ENCODE data around the gene RGS12. TPM values are rescaled to one million over a fixed set of nuclear protein-coding genes. Genes with fewer than 3 reads are reported as not detected.

Gene RGS12
- total RNA-seq, 4 donors from 2014 or later = 9.1 to 22.6 (median 21.1) TPM

DNA sequence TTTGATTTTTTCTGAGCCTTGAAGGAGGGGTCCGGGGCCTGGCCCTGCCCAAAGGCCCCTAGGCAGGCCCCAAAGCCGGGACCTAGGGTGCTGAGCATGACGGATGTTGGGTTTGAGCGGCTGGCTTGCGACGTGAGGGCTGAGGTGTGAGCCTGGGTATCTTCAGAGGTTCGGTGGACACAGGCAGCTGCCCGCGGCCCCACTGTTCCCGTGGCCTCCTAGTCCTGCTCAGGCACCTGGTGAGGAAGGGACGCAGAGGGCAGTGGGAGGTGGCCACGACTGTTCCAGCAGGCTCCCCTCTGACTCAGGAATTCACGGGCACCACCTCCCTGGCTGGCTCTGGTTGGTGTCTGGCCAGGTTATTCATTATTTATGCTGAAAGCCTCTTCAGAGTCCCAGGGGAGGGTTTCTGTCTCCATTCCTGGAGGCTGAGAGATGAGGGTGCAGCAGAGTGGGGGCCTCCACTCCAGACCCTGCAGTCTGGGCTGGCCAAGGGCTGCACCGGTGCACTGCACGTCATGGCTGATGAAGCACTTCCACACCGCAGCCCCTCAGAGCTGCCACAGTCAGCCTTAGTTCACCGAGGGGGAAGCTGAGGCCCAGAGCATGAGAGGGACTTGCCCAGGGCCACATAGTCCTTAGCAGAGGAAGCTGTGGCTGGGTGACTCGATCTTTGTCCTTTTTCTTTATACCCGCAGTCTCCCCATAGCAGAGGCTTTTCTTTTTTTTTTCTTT is 41.7 kb upstream of the RGS12 start:
- DNase-seq (peak in 1 of 2 donors; percentile 4), ATAC-seq (no peak)
- in situ Hi-C loops (cut with MboI; ENCODE audit: low sequenced_read_pairs in 4 of 4) = no loop called here
- TF ChIP-seq POLR2A (IDR thresholded peaks at IDR 0.05) (no peak), CTCF (IDR thresholded peaks at IDR 0.05 in 4 of 5, conservative IDR thresholded peaks at IDR 0.05 in 1 of 5) (no peak)
- Histone ChIP-seq H3K4me1 (no peaks in the 10 kb centered on the region), H3K4me3 (no peak overlapping the region), H3K9me3 (no peaks in the 10 kb centered on the region), H3K27me3 (no peaks in the 10 kb centered on the region), H3K27ac (no peak overlapping the region), H3K36me3 (peaks cover 0 to 7% of the 10 kb centered on the region in 2 donors)
- intact Hi-C loops (cut with DNase I; ENCODE audit: low total_unique reads) = no loop called here

GRCh38 chr4:3251691-3252479 is 40.9 kb upstream of the RGS12 start:
- TF ChIP-seq CTCF (IDR thresholded peaks at IDR 0.05 in 4 of 5, conservative IDR thresholded peaks at IDR 0.05 in 1 of 5) (no peak), POLR2A (IDR thresholded peaks at IDR 0.05) (no peak)
- peak in 1 of 2 donors; percentile 11 for DNase-seq
- Histone ChIP-seq H3K4me3 (no peak overlapping the region), H3K4me1 (no peaks in the 10 kb centered on the region), H3K27me3 (no peaks in the 10 kb centered on the region), H3K36me3 (peaks cover 0 to 7% of the 10 kb centered on the region in 2 donors), H3K9me3 (no peaks in the 10 kb centered on the region), H3K27ac (no peak overlapping the region)
- intact Hi-C loops (cut with DNase I; ENCODE audit: low total_unique reads) (no loop called here), in situ Hi-C loops (cut with MboI; ENCODE audit: low sequenced_read_pairs in 4 of 4) (no loop called here)
- no peak for ATAC-seq

DNA sequence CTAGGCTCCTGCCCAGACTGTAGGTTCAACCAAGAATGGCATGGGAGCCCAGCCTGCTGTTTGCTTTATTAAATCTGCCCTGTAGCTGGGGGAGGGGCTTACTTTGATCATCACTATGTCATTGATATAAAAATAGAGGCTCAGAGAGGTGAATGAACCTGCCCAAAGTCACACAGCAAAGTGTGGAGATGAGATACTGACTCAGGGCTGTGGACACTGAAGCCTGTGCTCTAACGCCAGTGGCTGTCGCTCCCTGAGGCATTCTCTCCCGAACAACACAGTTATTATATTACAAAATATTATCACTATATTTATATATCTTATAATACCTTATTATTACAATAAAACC is 40.4 kb upstream of the RGS12 start:
- Histone ChIP-seq H3K9me3 (no peaks in the 10 kb centered on the region), H3K4me3 (no peak overlapping the region), H3K27ac (no peak overlapping the region), H3K36me3 (peaks cover 0 to 7% of the 10 kb centered on the region in 2 donors), H3K27me3 (no peaks in the 10 kb centered on the region), H3K4me1 (no peaks in the 10 kb centered on the region)
- ATAC-seq (no peak), DNase-seq (peak in 1 of 2 donors; percentile 5)
- in situ Hi-C loops (cut with MboI; ENCODE audit: low sequenced_read_pairs in 4 of 4) (no loop called here), intact Hi-C loops (cut with DNase I; ENCODE audit: low total_unique reads) (no loop called here)
- TF ChIP-seq POLR2A (IDR thresholded peaks at IDR 0.05) (no peak), CTCF (IDR thresholded peaks at IDR 0.05 in 4 of 5, conservative IDR thresholded peaks at IDR 0.05 in 1 of 5) (no peak)

GRCh38 chr4:3252831-3253641 is 39.8 kb upstream of the RGS12 start:
- intact Hi-C loops (cut with DNase I; ENCODE audit: low total_unique reads) = no loop called here
- in situ Hi-C loops (cut with MboI; ENCODE audit: low sequenced_read_pairs in 4 of 4) = no loop called here

More at GRCh38 chr4:3252831-3253641, 39.8 kb upstream of the RGS12 start:
- no peaks in the 10 kb centered on the region for H3K4me1 ChIP-seq
- no peak overlapping the region for H3K4me3 ChIP-seq
- no peak for DNase-seq
- H3K36me3 ChIP-seq = peaks cover 0 to 7% of the 10 kb centered on the region in 2 donors
- no peaks in the 10 kb centered on the region for H3K27me3 ChIP-seq
- TF ChIP-seq CTCF (IDR thresholded peaks at IDR 0.05 in 4 of 5, conservative IDR thresholded peaks at IDR 0.05 in 1 of 5) = no peak
- no peak for TF ChIP-seq POLR2A (IDR thresholded peaks at IDR 0.05)
- no peak for ATAC-seq
- no peaks in the 10 kb centered on the region for H3K9me3 ChIP-seq
- H3K27ac ChIP-seq = no peak overlapping the region

Data from gastrocnemius medialis (tissue), 4 donors.